Esophagus squamous epithelium (tissue), 5 donors: Measurements from ENCODE around the gene ZNF181. TPM values are rescaled to one million over a fixed set of nuclear protein-coding genes. Genes with fewer than 3 reads are reported as not detected.

Experiments used
- DNase-seq: peaks from one replicate; lab custom pipeline; 2025; lab: John Stamatoyannopoulos, UW
- H3K27ac ChIP-seq, 4 donors: fragments of 200-600 bp; sonication (generic); one replicate each; pipeline ENCODE4 v1.5.1; 2016 to 2019; ENCODE audit warnings: mild to moderate bottlenecking in 1 of 4
- H3K27me3 ChIP-seq, 4 donors: fragments of 200-600 bp; sonication (generic); 1 replicate in 3 of 4; 2 replicates in 1 of 4; pipeline versions ENCODE4 v1.5.1 to v1.6.0; 2017 to 2021; ENCODE audit warnings: antibody characterized with exemption in 1 of 4
- H3K36me3 ChIP-seq, 3 donors: fragments of 200-600 bp; sonication (generic); one replicate each; pipeline ENCODE4 v1.5.1; 2016 to 2019
- H3K4me1 ChIP-seq, 3 donors: fragments of 200-600 bp; sonication (generic); one replicate each; pipeline ENCODE4 v1.5.1; 2017 to 2019
- H3K4me3 ChIP-seq, 4 donors: fragments of 200-600 bp; sonication (generic); 1 replicate in 3 of 4; 2 replicates in 1 of 4; pipeline ENCODE4 v1.5.1; 2016 to 2019; ENCODE audit warnings: mild to moderate bottlenecking in 2 of 4, moderate library complexity in 1 of 4
- H3K9me3 ChIP-seq, 3 donors: fragments of 200-600 bp; sonication (generic); one replicate each; pipeline ENCODE4 v1.5.1; 2016 to 2019
- POLR2A ChIP-seq, 4 donors: fragments of 450-650 bp; IDR thresholded peaks; one replicate each; pipeline ENCODE4 v1.6.1; 2017; ENCODE audit warnings: antibody characterized with exemption in 4 of 4, mild to moderate bottlenecking in 4 of 4, moderate library complexity in 3 of 4
- WGBS, 2 donors: methylation state at CpG; one replicate each; pipeline ENCODE4 v1.1.5; 2018; 5-methylcytosine and 5-hydroxymethylcytosine counted together
- intact Hi-C: fragments of 100-400 bp; cut with DNase I; formaldehyde crosslinking; loops from one replicate; pipeline ENCODE4 v1.15.0; 2022
- total RNA-seq, 4 donors: library from RNA; depleted of rRNA; stranded (reverse); fragments of >200 nt; gene quantifications; one replicate each; pipeline ENCODE4 v1.1.0, GENCODE V29; 2016
- TF ChIP-seq, protein P1 (sequence below), 6 experiments: fragments of 450-650 bp in 4 of 6; fragments of 200-600 bp in 2 of 6; sonication (generic) in 2 of 6; IDR thresholded peaks; one replicate each; pipeline ENCODE4 v1.5.1; 2016 to 2019; ENCODE audit warnings: antibody characterized with exemption in 6 of 6, mild to moderate bottlenecking in 4 of 6, moderate library complexity in 4 of 6
- donor health status: DM: yes; HTN: yes; CAD: no.

ZNF181 gene
- total RNA-seq, 4 donors from 2014 or later = 3.0 to 27.4 (median 13.3) TPM

GRCh38 chr19:34772697-34773554 is 38.9 kb downstream of the ZNF181 start, which contains the start of gene ZNF599:
Gene ZNF599 (minus strand): TSS chr19:34773215. CDS start chr19:34772841, 374 bp downstream.
- Histone ChIP-seq H3K9me3 (no peaks in the 10 kb centered on the region), H3K4me1 (peaks cover 3 to 19% (median 6%) of the 10 kb centered on the region in 3 donors), H3K4me3 (peak within 1 kb of the TSS; percentile 53 to 92 (median 79)), H3K27me3 (peaks cover 0 to 16% (median 0%) of the 10 kb centered on the region in 4 donors), H3K27ac (peak within 1 kb of the TSS; percentile 50 to 86 (median 80)), H3K36me3 (peaks cover 0 to 31% (median 5%) of the 10 kb centered on the region in 3 donors)
- TF ChIP-seq, protein P1, sequence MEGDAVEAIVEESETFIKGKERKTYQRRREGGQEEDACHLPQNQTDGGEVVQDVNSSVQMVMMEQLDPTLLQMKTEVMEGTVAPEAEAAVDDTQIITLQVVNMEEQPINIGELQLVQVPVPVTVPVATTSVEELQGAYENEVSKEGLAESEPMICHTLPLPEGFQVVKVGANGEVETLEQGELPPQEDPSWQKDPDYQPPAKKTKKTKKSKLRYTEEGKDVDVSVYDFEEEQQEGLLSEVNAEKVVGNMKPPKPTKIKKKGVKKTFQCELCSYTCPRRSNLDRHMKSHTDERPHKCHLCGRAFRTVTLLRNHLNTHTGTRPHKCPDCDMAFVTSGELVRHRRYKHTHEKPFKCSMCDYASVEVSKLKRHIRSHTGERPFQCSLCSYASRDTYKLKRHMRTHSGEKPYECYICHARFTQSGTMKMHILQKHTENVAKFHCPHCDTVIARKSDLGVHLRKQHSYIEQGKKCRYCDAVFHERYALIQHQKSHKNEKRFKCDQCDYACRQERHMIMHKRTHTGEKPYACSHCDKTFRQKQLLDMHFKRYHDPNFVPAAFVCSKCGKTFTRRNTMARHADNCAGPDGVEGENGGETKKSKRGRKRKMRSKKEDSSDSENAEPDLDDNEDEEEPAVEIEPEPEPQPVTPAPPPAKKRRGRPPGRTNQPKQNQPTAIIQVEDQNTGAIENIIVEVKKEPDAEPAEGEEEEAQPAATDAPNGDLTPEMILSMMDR (IDR thresholded peaks at IDR 0.05) = no peak
- TF ChIP-seq POLR2A (IDR thresholded peaks at IDR 0.05) = peak in 1 of 4 donors; percentile 46
- 7 to 40% methylated on average over 4 to 27 of the region's 69 CpGs for WGBS, 2 donors
- peak; percentile 54 for DNase-seq
- intact Hi-C loops = no loop called here

DNA sequence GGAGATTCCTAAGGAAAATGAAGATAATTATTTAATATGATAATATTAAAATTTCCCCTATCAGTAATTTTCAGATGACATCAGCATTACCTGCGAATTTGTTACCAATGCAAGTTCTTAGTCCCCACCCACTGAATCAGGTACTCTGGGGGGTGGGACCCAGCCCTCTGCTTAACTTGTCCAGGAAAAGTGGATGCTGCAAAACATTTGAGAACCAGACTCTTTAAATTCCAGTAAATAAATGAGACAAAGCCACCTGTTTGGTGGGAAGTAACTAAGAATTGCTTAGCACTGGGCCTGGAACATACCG is 39.5 kb downstream of the ZNF181 start:
- WGBS, 2 donors = 73 to 75% methylated on average over 2 of the region's 2 CpGs
- TF ChIP-seq, protein P1 (IDR thresholded peaks at IDR 0.05) = no peak
- TF ChIP-seq POLR2A (IDR thresholded peaks at IDR 0.05) = no peak
- Histone ChIP-seq H3K4me1 (peaks cover 3 to 19% (median 6%) of the 10 kb centered on the region in 3 donors), H3K4me3 (peak overlapping the region; percentile 53 to 92 (median 79)), H3K27me3 (peaks cover 0 to 16% (median 0%) of the 10 kb centered on the region in 4 donors), H3K36me3 (peaks cover 0 to 26% (median 5%) of the 10 kb centered on the region in 3 donors), H3K27ac (peak overlapping the region in 1 of 4 donors; percentile 74), H3K9me3 (no peaks in the 10 kb centered on the region)
- DNase-seq = no peak
- intact Hi-C loops = no loop called here

GRCh38 chr19:34774857-34775256 is 40.8 kb downstream of the ZNF181 start:
- H3K4me3 ChIP-seq = no peak overlapping the region
- peaks cover 0 to 12% (median 0%) of the 10 kb centered on the region in 3 donors for H3K36me3 ChIP-seq
- peaks cover 3 to 19% (median 6%) of the 10 kb centered on the region in 3 donors for H3K4me1 ChIP-seq
- peaks cover 0 to 16% (median 0%) of the 10 kb centered on the region in 4 donors for H3K27me3 ChIP-seq
- no peak overlapping the region for H3K27ac ChIP-seq
- H3K9me3 ChIP-seq = no peaks in the 10 kb centered on the region
- WGBS, 2 donors = 51 to 54% methylated on average over 2 of the region's 2 CpGs
- DNase-seq = no peak
- TF ChIP-seq POLR2A (IDR thresholded peaks at IDR 0.05) = no peak
- TF ChIP-seq, protein P1 (IDR thresholded peaks at IDR 0.05) = no peak
- intact Hi-C loops = no loop called here

- H3K9me3 ChIP-seq = no peaks in the 10 kb centered on the region
- intact Hi-C loops = no loop called here
- no peak overlapping the region for H3K4me3 ChIP-seq
- H3K27me3 ChIP-seq = peaks cover 0 to 16% (median 0%) of the 10 kb centered on the region in 4 donors
- H3K4me1 ChIP-seq = peaks cover 0 to 2% (median 0%) of the 10 kb centered on the region in 3 donors
- H3K27ac ChIP-seq = no peak overlapping the region
- 63 to 74% methylated on average over 2 of the region's 2 CpGs for WGBS, 2 donors
- TF ChIP-seq POLR2A (IDR thresholded peaks at IDR 0.05) = no peak
- TF ChIP-seq, protein P1 (IDR thresholded peaks at IDR 0.05) = no peak
- H3K36me3 ChIP-seq = no peaks in the 10 kb centered on the region
- no peak for DNase-seq
Observed at GRCh38 chr19:34778342-34778741, 44.3 kb downstream of the ZNF181 start.

GRCh38 chr19:34779652-34780051 is 45.6 kb downstream of the ZNF181 start:
- peaks cover 0 to 16% (median 0%) of the 10 kb centered on the region in 4 donors for H3K27me3 ChIP-seq
- H3K4me1 ChIP-seq = no peaks in the 10 kb centered on the region
- WGBS, 2 donors = 58 to 62% methylated on average over 3 of the region's 3 CpGs
- TF ChIP-seq, protein P1 (IDR thresholded peaks at IDR 0.05) = no peak
- no peak for TF ChIP-seq POLR2A (IDR thresholded peaks at IDR 0.05)
- intact Hi-C loops = no loop called here
- H3K4me3 ChIP-seq = no peak overlapping the region
- no peaks in the 10 kb centered on the region for H3K36me3 ChIP-seq
- no peak for DNase-seq
- no peaks in the 10 kb centered on the region for H3K9me3 ChIP-seq
- H3K27ac ChIP-seq = no peak overlapping the region
